HG02571 (cell line): ENCODE results near the gene MST1.

Source experiments
- ATAC-seq: cut with Tn5 transposase; IDR thresholded peaks from one replicate; pipeline ENCODE4 v1.9.1; 2021; ENCODE audit warnings: mild to moderate bottlenecking, moderate library complexity; ENCODE audit not compliant: unreplicated experiment

The MST1 gene

DNA sequence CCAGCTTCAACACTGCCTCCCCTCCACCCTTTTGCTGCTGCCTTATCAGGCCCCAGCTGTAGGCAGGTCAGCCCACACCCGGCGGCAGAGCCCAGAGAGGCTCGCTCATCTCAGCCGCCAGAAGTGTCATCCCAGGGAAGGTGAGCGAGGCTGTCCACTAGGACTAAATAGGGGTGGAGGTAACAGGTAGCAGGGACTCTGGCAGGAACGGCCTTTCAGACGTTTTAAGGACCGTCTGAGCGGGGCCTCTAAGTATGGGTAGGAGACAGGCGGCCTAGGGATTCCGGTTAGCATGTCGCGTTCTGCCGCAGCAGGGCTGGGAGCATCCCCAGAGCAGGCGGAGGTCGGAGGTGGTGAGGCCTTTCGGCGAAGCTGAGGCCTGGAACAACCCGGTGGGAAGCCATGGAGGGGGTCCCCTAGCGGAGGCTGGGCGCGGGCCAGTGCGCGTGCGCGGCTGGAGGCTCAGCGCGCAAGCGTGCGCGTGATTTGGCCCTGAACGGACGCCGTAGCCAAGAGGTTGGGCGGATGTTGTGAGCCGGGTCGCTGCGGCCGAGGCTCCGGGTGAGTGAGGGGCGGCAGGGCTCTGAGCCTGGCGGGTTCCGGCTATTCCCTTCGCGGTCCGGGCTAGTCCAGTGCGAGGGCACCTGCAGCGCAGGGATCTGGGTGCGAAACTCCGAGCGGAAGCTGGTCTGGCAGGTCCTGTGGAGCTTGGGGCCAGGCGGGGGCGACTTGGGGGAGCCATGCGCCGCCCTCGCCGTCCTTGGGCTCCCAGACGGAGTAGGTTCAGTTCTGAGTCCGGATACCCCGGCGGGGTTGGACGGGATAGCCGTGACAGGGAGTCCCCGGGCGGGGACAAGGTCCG, at the start of gene MST1, which contains the start of gene RNF123:
TSS of gene MST1 (minus strand) at position 429 of the 862 bp plus-strand sequence. CDS start 783 bp downstream, outside the sequence.
TSS of gene RNF123 (plus strand) at position 512 of the 862 bp plus-strand sequence. CDS start 1,609 bp downstream, outside the sequence.
- ATAC-seq = peak; percentile 62

DNA sequence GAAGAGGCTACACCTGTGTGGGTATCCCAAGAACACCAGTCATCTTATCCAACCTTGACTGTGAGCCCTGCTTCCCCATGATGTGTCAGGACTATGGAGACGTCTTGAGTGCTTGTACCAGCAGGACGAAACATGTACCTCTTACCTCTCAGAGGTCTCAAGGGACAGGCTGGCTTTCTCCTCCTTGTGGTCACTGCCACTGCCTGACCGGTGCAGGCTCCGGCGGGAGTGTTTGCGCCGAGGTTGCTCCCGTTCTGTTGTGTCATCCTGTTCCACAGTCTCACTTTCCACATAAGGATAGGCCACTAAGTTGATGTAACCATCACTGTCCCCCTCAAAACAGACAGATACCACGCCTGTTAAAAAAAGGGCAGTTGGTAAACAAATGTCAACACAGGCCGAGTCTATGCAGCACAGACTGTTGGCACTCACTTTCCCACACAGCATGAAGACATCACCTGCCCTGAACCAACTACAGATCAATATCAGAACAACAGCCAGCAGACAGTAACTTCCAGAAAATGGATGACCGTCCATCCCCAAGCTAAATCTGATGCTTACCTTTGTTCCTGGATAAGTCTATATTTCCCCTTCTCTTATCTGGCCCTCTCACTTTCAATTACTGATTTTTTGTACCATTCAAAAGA, 48.9 kb upstream of the MST1 start:
- no peak for ATAC-seq

DNA sequence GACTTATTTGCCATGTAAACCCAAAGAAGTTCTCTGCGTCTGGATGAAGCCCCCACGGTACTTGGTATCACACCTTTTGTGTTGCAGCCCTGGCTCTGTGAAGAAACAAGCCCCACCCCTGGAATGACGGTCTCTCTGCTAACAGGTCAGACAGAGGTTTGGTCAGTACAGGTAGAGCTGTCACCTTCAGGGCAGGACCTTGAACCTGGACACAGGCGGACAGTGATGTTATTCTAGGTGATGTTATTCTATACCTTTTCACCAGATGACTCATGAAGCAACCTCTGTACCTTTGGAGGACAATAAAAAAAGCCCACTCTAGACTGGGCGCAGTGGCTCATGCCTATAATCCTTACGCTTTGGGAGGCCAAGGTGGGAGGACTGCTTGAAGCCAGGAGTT, 45.5 kb upstream of the MST1 start:
- no peak for ATAC-seq

DNA sequence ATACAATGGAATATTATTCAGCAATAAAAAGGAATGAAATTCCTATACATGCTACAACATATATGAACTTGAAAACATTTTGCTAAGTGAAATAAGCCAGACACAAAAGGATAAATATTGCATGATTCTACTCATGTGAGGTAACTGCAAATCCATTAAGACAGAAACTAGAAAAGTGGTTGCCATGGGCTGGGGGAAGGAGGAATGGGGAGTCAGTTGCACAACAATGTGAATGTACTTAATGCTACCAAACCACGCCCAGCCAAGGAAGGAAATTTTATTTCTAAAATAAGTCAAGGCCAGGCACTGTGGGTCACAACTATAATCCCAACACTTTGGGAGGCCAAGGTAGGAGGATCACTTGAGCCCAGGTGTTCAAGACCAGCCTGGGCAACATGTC, 44.3 kb upstream of the MST1 start:
- ATAC-seq = no peak

DNA sequence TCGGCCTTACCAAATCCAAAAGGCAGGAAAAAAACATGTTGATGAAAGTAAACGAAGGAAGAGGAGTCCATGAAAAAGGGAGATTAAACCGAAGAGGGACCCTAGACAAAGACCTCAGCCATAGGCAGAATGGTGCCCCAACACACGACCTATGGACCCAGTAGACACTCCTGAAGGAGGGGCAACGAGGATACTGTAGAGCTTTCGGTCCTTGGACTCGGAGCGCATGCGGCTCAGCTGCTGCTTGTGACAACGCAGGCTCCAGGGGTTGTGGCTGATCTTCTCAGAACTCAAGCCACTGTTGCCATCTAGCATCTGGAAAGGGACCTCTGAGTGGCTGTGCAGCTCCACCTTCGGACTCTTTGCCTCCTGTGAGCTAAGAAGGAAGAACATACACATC, 43.3 kb upstream of the MST1 start:
- no peak for ATAC-seq

DNA sequence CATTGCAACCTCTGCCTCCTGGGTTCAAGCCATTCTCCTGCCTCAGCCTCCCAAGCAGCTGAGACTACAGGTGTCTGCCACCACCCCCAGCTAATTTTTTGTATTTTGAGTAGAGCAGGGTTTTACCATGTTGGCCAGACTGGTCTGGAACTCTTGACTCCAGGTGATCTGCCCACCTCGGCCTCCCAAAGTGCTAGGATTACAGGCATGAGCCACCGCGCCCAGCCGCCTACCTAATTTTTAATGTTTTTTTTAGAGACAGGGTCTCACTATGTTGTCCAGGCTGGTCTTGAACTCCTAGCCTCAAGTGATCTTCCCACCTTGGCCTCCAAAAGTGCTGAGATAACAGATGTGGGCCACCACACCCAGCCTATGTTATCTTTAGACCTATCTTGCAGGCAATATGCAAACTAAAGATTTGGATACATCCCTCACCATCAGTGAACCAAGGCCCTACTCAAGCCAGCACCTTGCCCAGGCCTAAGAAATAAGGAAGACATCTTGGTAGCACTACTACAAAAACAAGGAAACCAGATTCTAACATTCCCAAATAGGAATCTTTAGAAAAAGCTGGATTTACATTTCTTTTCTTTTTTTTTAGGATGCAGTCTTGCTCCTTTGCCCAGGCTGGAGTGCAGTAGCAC, 40.8 kb upstream of the MST1 start:
- no peak for ATAC-seq

- no peak for ATAC-seq
Observed at GRCh38 chr3:49727924-49728361, 38.7 kb upstream of the MST1 start.

DNA sequence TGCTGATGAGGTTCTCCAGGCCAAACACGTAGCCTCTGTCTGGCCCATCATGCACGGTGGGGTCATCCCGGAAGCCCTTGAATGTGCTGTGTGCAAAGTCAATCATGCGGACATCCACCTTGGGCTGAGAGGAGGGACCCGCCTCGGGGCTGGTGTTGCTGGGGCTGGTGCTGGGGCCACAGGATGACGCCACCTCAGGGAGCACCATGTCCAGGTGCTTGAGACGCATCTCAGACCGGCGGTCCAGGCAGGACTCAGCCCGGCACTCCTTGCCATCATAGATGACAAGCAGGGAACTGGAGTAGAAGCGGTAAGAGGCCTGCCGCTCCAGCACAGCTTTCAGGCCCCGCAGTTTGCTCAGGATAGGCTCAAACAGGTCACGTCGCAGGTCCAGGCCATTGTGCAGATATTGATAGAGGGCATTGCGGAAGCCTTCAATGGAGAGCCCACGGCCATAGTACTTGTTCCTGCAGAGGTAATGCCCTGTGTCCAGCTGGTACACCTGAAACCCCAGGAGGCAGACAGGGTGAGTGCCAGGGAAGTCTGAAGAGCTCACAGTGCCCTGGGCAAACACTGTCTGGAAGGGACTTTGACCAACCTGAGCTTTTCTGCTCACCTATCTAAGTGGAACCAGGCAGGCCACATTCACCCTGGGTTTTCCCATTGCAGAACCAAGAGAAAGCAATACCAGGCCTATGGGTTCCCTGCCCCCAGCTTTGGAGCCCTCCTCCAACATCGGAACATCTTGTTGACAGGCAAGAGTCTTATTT, 38.1 kb upstream of the MST1 start:
- ATAC-seq = no peak

DNA sequence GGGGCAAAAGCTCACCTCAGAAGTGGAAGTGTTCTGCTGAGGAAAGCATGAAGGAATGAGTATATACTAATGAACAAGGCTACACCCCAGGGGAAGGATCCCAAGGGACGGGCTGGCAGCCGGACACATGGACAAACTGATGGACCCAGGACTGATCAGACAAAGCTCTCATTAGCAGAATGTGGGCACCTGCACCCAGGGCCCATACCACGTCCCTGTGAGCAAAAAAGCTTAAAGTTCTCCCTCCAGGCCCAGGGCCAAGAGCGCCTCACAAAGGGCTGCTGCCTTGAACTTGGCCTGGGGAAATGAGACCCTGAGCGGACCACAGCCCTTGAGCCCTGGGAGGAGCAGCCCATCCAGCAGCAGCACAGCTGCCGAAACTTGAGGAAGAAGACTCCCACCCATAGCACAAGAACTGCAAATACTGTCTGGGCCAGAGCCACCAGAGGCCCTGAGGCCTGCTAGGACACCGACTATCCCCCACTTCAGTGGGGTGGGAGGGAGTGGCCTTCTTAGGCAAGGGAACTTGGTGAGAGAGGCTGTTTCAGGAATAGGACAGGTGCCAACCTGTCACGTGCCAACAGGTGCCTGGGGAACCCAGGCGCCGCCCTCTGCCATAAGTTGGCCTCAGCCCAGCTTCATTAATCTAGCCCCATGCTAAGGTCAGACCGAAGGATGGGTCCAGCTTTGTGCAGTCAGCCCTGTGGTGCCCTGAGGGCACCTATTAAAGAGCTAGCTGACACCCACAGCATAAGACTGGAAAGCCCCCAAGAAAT, 36.8 kb upstream of the MST1 start:
- no peak for ATAC-seq

DNA sequence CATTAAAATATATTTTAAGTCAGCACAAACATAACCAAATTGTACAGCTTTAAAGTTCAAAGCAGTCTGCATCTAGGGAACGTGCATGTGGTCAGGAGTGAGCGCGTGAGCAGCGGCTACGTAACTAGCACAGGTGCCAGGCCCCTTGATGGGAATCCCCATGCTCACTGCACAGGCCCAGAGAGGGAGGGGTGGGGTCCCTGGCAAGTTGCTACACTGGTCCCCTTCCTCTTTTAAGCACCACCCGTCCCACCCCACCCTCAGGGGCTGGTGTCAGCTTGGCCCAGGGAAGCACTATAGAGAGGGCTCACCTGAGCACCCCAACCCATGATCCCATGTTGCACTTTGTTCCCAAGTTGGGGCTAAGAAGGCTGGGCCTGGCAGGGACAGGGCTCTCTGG, 35.3 kb upstream of the MST1 start:
- ATAC-seq = no peak

DNA sequence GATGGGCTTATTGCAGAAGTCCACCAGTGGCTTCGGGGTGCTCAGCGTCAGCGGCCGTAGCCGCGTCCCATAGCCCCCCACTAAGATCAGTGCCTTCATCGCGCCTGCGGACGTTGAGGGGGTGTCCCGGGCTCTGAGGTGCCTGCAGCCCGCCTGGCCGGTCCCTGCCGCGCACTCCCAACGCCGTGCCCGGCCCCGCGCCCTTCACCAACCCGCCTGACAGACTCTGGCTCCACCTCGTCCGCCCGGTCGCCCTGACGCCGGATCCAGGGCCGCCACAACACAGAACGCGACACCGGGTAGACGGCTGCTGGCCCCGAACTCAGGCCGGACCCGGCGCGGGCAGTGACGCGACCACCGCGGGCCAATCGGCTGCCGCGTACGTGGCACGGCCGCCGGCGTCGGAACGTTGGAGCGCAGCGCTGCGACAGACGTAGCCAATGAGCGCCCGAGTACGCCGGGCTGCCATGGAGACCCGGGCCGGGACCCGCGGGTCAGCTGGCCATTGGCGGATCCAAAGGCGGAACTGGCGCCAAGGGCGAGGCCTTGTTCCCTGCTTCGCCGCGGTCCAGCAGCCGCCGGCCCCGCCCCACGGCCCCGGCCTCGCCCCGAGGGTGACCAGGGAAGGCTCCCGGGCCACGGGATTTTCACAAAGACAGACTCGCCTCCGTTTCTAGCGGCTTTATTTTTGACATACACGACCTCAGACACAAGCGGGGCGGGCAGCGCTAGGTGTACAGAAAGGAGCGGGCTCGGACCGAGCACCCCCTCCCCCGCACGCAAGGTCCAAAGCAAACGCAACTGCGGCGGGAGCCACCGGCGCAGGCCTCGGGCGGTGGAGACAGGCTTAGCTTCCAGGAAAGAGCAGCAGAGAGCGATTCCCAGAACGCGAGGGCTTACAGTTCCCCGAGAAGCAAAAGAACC, 34.6 kb upstream of the MST1 start, which contains the start of gene GMPPB:
TSS of gene GMPPB (minus strand) at position 324 of the 924 bp plus-strand sequence. CDS start at position 99, 225 bp downstream.
- peak; percentile 74 for ATAC-seq

- ATAC-seq = no peak
Observed at GRCh38 chr3:49723296-49723627, 34.0 kb upstream of the MST1 start.

- ATAC-seq = no peak
Observed at GRCh38 chr3:49722896-49723295, 33.6 kb upstream of the MST1 start.

DNA sequence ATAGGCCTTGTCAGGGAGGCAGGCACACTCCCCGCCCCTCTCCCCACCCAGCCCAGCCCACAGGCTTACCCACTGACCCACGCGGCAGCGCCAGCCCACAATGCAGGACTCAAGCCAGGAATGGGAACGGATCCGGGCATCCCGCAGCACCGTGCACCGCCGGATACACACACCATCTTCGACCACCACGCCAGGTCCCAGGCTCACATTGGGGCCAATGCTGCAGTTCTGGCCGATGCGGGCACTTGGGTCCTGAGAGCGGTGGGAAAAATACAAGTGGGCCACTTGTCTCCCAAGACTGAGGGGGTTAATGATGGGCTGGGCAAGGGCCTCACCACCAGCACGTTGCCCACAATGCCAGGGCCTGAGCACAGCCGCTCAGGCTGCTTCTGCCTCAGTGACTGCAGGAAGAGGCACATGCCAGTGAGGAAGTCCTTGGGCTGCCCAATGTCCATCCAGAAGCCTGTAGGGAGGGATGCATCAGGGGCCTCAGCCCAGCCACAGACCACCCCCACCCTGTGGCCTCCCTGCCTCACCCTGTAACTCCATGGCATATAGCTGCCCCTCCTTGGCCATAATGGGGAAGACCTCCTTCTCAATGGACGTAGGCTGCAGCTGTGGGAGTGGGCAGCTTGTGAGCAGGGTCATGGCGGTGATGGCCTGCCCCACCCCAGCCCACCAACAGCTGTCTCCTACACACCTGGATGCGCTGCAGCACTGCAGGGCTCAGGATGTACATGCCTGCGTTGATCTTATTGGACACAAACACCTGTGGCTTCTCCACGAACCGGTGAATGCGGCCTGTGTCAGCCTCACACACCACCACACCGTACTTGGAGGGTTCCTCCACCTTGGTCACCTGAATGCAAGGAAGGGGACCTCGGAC, 32.9 kb upstream of the MST1 start:
- no peak for ATAC-seq

- no peak for ATAC-seq
Observed at GRCh38 chr3:49721596-49721895, 32.3 kb upstream of the MST1 start.

- no peak for ATAC-seq
Observed at GRCh38 chr3:49720855-49721595, 31.8 kb upstream of the MST1 start.

DNA sequence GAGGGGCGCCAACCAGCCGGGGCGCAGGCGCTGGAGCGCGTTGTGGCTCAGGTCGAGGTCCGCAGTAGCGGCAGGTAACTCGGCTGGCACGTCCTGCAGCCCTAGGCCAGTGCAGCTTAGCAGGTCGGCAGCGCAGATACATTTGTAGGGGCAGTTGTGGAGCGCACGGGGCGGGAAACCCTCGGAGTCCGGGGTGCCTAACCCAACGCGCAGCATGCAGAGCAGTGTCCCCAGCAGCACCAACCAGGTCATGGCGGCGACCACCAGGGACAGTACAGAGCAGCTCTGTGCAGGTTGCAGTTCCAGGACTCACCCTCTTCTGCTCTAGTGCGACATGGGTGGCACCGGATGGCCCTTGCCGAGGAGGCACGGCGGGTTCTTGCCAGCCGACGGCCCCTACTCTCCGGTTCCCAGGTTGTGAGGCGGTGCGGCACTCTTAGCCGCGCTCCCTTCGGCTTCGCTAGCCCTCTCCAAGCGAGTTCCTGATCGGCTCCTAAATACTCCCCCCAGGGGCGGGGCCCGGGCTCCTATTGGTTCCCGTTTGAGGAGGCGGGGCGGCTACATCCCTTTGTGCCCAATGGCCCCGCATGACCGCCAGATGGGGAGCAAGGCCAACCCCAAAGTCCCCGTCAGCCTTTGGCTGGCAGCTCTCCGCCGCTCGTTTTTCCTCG, 30.1 kb upstream of the MST1 start, which contains the start of gene AMIGO3:
TSS of gene AMIGO3 (minus strand) at position 471 of the 671 bp plus-strand sequence. CDS start at position 252, 219 bp downstream.
- peak; percentile 43 for ATAC-seq
